GM10248 (cell line): ENCODE results near the gene SEC62.

ENCODE experiments used
- CTCF ChIA-PET: fragments of 300-600 bp; sonication (Branson Sonifier 250); formaldehyde crosslinking; extraction: SDS; loops from one replicate; lab custom pipeline; 2021; ENCODE audit warnings: antibody characterized with exemption; lab: Yijun Ruan, JAX
- POLR2A ChIA-PET: fragments of 350-650 bp; sonication (Branson Sonifier 250); formaldehyde crosslinking; extraction: SDS; loops from one replicate; lab custom pipeline; 2020; ENCODE audit warnings: antibody characterized with exemption; lab: Yijun Ruan, JAX
- DNase-seq: peaks from one replicate; pipeline ENCODE4 v3.0.0; 2012; ENCODE audit errors: extremely low spot score
- TF ChIP-seq, protein P1 (sequence below): IDR thresholded peaks from 2 replicates; pipeline ENCODE4 v1.5.1; 2012; ENCODE audit warnings: mild to moderate bottlenecking, low read depth; ENCODE audit errors: extremely low read depth, missing control alignments, control extremely low read depth

SEC62 gene

DNA sequence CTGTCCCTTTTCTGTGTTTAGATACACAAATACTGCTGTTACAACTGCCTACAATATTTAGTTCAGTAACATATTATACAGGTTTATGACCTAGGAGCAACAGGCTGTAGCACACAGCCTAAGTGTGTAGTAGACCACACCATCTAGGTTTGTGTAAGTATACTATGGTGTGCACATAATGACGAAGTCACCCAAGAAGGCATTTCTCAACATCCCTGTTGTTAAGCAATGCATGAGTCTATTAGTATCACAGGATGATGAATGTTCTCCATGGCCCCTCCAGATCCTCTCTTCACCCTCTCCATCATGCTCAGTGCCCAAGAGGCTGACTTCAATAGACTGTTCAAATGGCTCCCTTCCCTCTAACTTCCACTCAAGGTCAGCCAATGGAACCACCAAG lies 14.6 kb upstream of the SEC62 start:
- ChIA-PET POLR2A (no interaction called here), CTCF (interaction anchor here (1.2 to 1.6 kb wide), 2 partner anchors 20 to 24 kb away, joined by 3 to 4 read pairs; no protein-coding TSS in a partner anchor)
- DNase-seq, result no peak
- TF ChIP-seq, protein P1, sequence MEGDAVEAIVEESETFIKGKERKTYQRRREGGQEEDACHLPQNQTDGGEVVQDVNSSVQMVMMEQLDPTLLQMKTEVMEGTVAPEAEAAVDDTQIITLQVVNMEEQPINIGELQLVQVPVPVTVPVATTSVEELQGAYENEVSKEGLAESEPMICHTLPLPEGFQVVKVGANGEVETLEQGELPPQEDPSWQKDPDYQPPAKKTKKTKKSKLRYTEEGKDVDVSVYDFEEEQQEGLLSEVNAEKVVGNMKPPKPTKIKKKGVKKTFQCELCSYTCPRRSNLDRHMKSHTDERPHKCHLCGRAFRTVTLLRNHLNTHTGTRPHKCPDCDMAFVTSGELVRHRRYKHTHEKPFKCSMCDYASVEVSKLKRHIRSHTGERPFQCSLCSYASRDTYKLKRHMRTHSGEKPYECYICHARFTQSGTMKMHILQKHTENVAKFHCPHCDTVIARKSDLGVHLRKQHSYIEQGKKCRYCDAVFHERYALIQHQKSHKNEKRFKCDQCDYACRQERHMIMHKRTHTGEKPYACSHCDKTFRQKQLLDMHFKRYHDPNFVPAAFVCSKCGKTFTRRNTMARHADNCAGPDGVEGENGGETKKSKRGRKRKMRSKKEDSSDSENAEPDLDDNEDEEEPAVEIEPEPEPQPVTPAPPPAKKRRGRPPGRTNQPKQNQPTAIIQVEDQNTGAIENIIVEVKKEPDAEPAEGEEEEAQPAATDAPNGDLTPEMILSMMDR, result no peak

DNA sequence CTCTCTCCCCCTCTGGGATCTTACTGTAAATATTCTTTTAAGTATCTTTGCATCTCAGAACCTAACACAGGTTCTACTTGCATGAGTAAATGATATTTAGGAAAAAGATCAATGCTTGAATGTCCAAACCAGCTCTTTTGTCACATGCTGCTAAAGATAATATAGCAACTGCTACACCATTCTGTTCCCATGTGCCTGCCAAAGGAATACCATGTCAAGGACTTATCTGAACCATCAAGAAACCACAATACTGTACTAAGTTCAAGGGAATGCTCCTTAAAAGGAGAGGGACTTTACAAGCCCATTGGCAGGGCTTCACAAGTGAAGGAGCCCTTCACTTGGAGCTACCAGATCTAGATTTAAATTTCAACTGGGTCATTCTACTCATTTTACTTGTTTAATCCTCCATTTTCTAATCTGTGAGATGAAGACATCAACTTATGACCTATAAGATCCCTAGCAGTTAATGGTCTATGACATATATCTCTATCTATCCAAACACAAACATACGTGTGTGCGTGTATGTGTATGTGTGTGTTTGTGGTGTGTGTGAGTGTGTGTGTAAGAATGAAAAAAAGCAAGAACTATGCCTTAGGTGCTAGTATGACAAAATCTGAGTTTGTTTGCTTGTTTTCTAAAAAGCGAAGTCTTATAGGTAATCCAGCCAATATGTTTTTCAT lies 13.0 kb upstream of the SEC62 start:
- DNase-seq, result no peak
- POLR2A ChIA-PET, result interaction anchor here (0.6 kb wide), 1 partner anchor 19 kb away, joined by 8 read pairs; no protein-coding TSS in a partner anchor
- CTCF ChIA-PET, result interaction anchor here (0.8 to 2.5 kb wide), 8 partner anchors 10 to 113 kb away, joined by 3 to 14 read pairs (median 4); partner anchors contain the start of gene SEC62
- TF ChIP-seq, protein P1, result no peak

DNA sequence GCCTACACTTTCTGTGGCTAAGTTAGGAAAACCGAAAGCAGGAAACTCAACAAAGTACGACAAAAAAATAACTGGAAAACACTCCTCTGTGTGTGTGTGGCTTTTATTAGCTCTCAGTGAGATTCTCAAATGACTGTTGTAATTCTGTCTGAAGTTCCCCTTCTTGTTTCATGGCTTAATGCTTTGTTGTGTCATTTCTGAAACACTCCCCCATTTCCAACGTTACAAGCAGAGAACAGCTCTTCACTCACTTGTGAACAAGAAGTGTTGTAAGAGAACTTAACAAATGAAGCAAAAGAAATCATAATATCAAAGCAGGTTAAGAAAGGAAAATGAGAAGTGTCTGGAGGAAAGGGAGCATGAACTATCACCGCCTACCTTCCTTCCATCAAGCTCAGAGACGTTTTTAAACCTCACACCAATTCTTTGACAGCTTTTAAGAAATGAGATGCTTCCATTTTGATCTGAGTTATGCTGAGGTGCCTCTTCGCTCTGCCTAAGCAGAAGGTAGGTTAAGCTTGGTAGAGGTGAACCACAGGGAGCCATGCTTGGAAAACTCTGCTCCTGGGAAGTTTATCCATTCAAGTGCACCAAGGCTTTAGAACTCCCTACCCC lies 12.4 kb upstream of the SEC62 start:
- DNase-seq, result peak; percentile 43
- POLR2A ChIA-PET, result interaction anchor here (0.6 kb wide), 2 partner anchors 18 to 58 kb away, joined by 6 to 8 read pairs; no protein-coding TSS in a partner anchor
- CTCF ChIA-PET, result interaction anchor here (1.2 to 2.5 kb wide), 7 partner anchors 11 to 114 kb away, joined by 3 to 14 read pairs (median 4); partner anchors contain the start of gene SEC62
- TF ChIP-seq, protein P1, result no peak

DNA sequence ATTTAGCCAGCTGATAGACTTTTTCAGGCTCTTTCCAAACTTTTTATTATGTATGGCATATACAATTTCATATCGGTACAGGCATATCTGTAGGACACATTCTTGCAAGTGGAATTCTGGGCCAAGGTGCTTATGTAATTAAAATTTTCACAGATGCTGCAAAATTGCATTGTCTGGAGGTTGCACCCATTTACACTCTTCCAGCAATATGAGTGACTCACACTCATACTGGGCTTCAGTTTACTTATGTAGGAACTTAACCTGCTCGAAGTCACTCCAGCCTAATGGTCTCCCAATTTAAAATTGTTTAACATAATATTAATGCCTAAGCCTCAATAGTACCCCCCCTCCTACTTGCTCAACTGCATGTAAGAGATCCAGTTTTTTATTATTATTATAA lies 11.2 kb upstream of the SEC62 start:
- POLR2A ChIA-PET, result no interaction called here
- DNase-seq, result no peak
- CTCF ChIA-PET, result interaction anchor here (0.9 to 2.5 kb wide), 4 partner anchors 10 to 13 kb away, joined by 3 to 14 read pairs (median 6); partner anchors contain the start of gene SEC62
- TF ChIP-seq, protein P1, result no peak

DNA sequence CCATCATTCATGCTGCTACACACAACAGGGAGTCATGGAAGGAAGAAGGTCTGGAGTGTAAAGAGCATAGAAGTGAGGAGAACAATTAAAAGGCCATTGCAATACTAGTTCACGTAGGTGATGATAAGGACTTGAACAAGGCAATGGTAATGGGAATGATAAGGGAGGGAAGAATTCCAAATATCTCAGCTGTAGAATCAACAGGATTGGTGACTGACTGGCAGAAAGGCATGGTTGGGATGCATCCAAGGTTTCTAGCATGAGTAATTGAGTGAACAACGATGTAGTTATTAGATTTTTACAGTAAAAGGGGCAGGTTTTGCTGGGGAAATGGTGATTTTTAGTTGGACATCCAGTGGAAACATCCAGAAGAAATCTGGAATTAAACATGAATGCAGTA lies 2.4 kb upstream of the SEC62 start:
- DNase-seq, result no peak
- CTCF ChIA-PET, result interaction anchor here (5.8 kb wide), 1 partner anchor 13 kb away, joined by 38 read pairs; no protein-coding TSS in a partner anchor

More for the DNA sequence above, 2.4 kb upstream of the SEC62 start:
- POLR2A ChIA-PET, result no interaction called here
- TF ChIP-seq, protein P1, result no peak
